ENCODE results near the gene NEK10. TPM values are rescaled to one million over a fixed set of nuclear protein-coding genes. Genes with fewer than 3 reads are reported as not detected.
A peak's percentile ranks its signal among the peaks of the same experiment; 100 is the strongest.
"Not testable (repeated sequence)": the region's sequence is repeated elsewhere in the genome, so short reads cannot be mapped to it uniquely, and the experiment has no call there.

The NEK10 gene
- total and polyA plus RNA-seq, 7 donors: 0.44 to 20.3 (median 11.4) TPM; not detected in 2

DNA sequence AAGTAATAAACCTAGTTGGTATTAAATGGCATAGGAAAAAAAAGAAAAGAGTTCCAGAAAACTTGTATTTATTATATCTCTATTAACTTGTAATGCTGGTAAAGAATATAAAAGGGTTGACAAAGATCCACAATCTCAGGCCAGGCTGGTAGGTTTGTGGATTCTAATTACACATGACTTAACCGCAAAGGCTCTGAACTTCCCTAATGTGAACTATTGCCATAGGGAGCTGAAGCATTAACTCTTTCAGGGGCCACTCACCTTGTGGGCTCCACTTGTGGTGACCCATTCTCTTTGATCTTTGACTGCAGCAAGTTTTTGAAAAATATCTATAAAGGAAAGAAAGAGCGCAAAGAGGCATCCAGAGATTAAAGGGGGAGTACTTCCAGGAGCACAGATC is 58.5 kb downstream of the NEK10 start:
- Histone ChIP-seq H3K27ac (no peak overlapping the region), H3K4me3 (no peak overlapping the region), H3K4me1 (peaks cover 0 to 24% (median 5%) of the 10 kb centered on the region in 4 donors), H3K9me3 (no peaks in the 10 kb centered on the region), H3K27me3 (no peaks in the 10 kb centered on the region), H3K36me3 (no peaks in the 10 kb centered on the region)
- DNase-seq: no peak
- intact Hi-C loops (cut with DNase I): loop anchor here (5.0 to 10.0 kb wide), 2 partner anchors 172 to 1014 kb away; partner anchors contain the start of gene SLC4A7
- TF ChIP-seq POLR2AphosphoS5 (IDR thresholded peaks at IDR 0.05) (no peak), EP300 (IDR thresholded peaks at IDR 0.05) (no peak), POLR2A (IDR thresholded peaks at IDR 0.05) (no peak)
- TF ChIP-seq, protein P1, sequence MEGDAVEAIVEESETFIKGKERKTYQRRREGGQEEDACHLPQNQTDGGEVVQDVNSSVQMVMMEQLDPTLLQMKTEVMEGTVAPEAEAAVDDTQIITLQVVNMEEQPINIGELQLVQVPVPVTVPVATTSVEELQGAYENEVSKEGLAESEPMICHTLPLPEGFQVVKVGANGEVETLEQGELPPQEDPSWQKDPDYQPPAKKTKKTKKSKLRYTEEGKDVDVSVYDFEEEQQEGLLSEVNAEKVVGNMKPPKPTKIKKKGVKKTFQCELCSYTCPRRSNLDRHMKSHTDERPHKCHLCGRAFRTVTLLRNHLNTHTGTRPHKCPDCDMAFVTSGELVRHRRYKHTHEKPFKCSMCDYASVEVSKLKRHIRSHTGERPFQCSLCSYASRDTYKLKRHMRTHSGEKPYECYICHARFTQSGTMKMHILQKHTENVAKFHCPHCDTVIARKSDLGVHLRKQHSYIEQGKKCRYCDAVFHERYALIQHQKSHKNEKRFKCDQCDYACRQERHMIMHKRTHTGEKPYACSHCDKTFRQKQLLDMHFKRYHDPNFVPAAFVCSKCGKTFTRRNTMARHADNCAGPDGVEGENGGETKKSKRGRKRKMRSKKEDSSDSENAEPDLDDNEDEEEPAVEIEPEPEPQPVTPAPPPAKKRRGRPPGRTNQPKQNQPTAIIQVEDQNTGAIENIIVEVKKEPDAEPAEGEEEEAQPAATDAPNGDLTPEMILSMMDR (IDR thresholded peaks at IDR 0.05): no peak
- 72 to 84% methylated on average over 2 of the region's 2 CpGs for WGBS, 2 donors

DNA sequence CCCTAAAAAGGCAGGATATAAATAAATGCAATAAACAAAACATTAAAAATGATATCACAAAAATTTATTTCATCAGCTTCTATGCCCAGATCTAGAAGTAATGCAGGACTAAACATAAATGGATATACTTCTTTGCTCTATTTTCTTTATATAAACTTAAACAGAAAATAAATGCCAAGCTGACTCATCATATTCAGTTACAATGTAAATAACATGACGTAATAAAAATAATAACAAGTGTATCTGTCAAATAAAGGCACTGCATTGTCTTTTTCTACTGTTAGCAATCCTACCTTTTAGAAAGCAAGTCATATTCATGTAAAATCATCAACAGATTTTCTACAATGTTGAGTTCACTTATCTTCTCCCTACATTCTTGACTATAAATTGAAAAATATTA is 61.6 kb downstream of the NEK10 start:
- Histone ChIP-seq H3K4me3 (no peak overlapping the region), H3K27ac (no peak overlapping the region), H3K4me1 (peaks cover 0 to 7% (median 1%) of the 10 kb centered on the region in 4 donors), H3K9me3 (no peaks in the 10 kb centered on the region), H3K27me3 (no peaks in the 10 kb centered on the region), H3K36me3 (peaks cover 0 to 9% (median 0%) of the 10 kb centered on the region in 4 donors)
- TF ChIP-seq POLR2AphosphoS5 (IDR thresholded peaks at IDR 0.05) (no peak), POLR2A (IDR thresholded peaks at IDR 0.05) (no peak), EP300 (IDR thresholded peaks at IDR 0.05) (no peak)
- TF ChIP-seq, protein P1 (IDR thresholded peaks at IDR 0.05): no peak
- 75 to 77% methylated on average over 1 of the region's 1 CpG for WGBS, 2 donors
- DNase-seq: no peak
- intact Hi-C loops (cut with DNase I): no loop called here

DNA sequence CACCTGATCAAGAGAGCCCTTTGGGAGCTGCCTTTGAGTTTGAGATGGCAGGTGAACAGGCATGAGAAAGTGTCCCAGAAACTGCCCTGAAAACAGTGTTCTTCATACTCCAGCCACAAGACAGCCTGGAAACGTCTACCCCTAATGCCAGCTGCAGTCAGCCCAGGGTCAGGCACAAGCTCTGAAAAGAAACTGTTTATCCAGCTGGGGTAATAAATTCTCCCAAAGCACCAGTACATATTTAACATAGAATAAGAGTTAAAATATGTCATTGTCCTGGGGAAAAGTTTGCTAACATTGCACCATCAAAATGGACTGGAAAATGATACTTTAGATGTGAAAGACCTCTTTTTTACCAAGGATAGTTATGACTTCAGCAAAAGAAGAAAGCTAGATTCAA is 66.3 kb downstream of the NEK10 start:
- H3K27me3 ChIP-seq: no peaks in the 10 kb centered on the region
- TF ChIP-seq POLR2AphosphoS5 (IDR thresholded peaks at IDR 0.05) (no peak), EP300 (IDR thresholded peaks at IDR 0.05) (no peak), POLR2A (IDR thresholded peaks at IDR 0.05) (no peak)
- TF ChIP-seq, protein P1 (IDR thresholded peaks at IDR 0.05): no peak
- H3K27ac ChIP-seq: no peak overlapping the region
- H3K4me1 ChIP-seq: no peaks in the 10 kb centered on the region
- H3K9me3 ChIP-seq: no peaks in the 10 kb centered on the region
- WGBS, 2 donors: 27 to 61% methylated on average over 1 of the region's 1 CpG
- no peak for DNase-seq
- no peak overlapping the region for H3K4me3 ChIP-seq
- peaks cover 0 to 29% (median 0%) of the 10 kb centered on the region in 4 donors for H3K36me3 ChIP-seq
- intact Hi-C loops (cut with DNase I): no loop called here

DNA sequence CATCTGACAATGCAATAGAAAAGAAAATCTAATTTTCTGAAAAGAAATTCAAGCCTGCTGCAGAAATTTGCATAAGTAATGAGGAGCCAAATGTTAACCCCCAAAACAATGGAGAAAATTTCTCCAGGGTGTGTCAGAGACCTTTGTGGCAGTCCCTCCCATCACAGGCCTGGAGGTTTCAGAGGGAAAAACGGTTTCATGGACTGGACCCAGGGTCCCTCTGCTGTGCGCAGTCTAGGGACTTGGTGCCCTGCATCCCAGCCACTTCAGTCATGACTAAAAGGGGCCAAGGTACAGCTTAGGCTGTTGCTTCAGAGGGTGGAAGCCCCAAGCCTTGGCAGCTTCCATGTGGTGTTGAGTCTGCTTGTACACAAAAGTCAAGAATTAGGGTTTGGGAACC is 70.2 kb downstream of the NEK10 start:
- 88 to 89% methylated on average over 2 of the region's 2 CpGs for WGBS, 2 donors
- H3K27me3 ChIP-seq; H3K9me3 ChIP-seq; H3K4me3 ChIP-seq; H3K27ac ChIP-seq; DNase-seq; H3K4me1 ChIP-seq; intact Hi-C loops (cut with DNase I): not testable (repeated sequence)
- peaks cover 0 to 20% (median 0%) of the 10 kb centered on the region in 4 donors for H3K36me3 ChIP-seq

DNA sequence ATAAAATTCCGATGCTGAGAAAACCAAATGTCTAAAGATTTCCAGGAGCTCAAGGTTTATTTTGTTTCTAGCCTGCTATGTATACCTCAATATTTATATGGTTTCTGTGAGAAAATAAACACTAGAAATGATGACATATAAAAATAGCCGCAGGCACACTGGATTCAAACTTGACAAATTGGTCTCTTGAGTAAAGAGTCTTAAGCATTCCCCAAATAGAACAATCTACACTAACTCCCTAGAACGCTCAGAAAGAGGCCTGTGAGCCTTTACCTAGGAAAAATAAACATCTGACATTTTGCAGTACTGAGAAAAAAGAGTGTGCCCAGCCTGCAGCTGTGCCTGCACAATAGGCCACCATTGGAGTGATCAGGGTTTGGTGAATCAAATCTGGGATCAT is 75.2 kb downstream of the NEK10 start:
- peaks cover 0 to 2% (median 0%) of the 10 kb centered on the region in 4 donors for H3K36me3 ChIP-seq
- H3K4me1 ChIP-seq: peaks cover 0 to 20% (median 8%) of the 10 kb centered on the region in 4 donors
- DNase-seq: no peak
- H3K4me3 ChIP-seq: no peak overlapping the region
- H3K27ac ChIP-seq: peak overlapping the region in 2 of 4 donors; percentile 16 to 42
- no peaks in the 10 kb centered on the region for H3K27me3 ChIP-seq
- WGBS, 2 donors: 75 to 80% methylated on average over 3 of the region's 3 CpGs
- TF ChIP-seq, protein P1 (IDR thresholded peaks at IDR 0.05): no peak
- TF ChIP-seq POLR2A (IDR thresholded peaks at IDR 0.05) (no peak), EP300 (IDR thresholded peaks at IDR 0.05) (no peak), POLR2AphosphoS5 (IDR thresholded peaks at IDR 0.05) (no peak)
- intact Hi-C loops (cut with DNase I): no loop called here
- H3K9me3 ChIP-seq: no peaks in the 10 kb centered on the region
